Karpas-422 (cell line): ENCODE results near the gene DUSP2. TPM values are rescaled to one million over a fixed set of nuclear protein-coding genes. Genes with fewer than 3 reads are reported as not detected.

Experiments
- DNase-seq: peaks from one replicate; pipeline ENCODE4 v3.0.0-alpha.2; 2015
- H2AFZ ChIP-seq: fragments of 200-600 bp; sonication (generic); 2 replicates; pipeline ENCODE4 v1.6.1; 2014; ENCODE audit warnings: antibody characterized with exemption, low read length, mixed read lengths
- H3K27ac ChIP-seq: fragments of 200-600 bp; sonication (generic); 2 replicates; pipeline ENCODE4 v1.5.1; 2014; ENCODE audit warnings: mild to moderate bottlenecking, low read length, moderate library complexity
- H3K27me3 ChIP-seq: fragments of 200-600 bp; sonication (generic); 2 replicates; pipeline ENCODE4 v1.6.1; 2014; ENCODE audit warnings: low read length, mixed read lengths
- H3K36me3 ChIP-seq: fragments of 200-600 bp; sonication (generic); 2 replicates; pipeline ENCODE4 v1.6.1; 2014; ENCODE audit warnings: low read length, mixed read lengths; ENCODE audit not compliant: insufficient read depth
- H3K4me1 ChIP-seq: fragments of 200-600 bp; sonication (generic); 2 replicates; pipeline ENCODE4 v1.6.1; 2014; ENCODE audit warnings: mild to moderate bottlenecking, low read length, mixed read lengths
- H3K4me2 ChIP-seq: fragments of 200-600 bp; sonication (generic); 2 replicates; pipeline ENCODE4 v1.6.1; 2014; ENCODE audit warnings: low read length, low read depth, mild to moderate bottlenecking; ENCODE audit not compliant: poor library complexity, severe bottlenecking
- H3K4me3 ChIP-seq: fragments of 200-600 bp; sonication (generic); 2 replicates; pipeline ENCODE4 v1.5.1; 2014; ENCODE audit warnings: mild to moderate bottlenecking, antibody characterized with exemption, low read length, mixed read lengths
- H3K79me2 ChIP-seq: fragments of 200-600 bp; sonication (generic); 2 replicates; pipeline ENCODE4 v1.6.1; 2014; ENCODE audit warnings: mild to moderate bottlenecking, low read length, mixed read lengths
- H3K9ac ChIP-seq: fragments of 200-600 bp; sonication (generic); 2 replicates; pipeline ENCODE4 v1.6.0; 2014; ENCODE audit warnings: low read length
- H3K9me2 ChIP-seq: fragments of 200-600 bp; sonication (generic), shearing (Covaris generic); replicated peaks from 2 replicates; pipeline ENCODE4 v1.6.0; 2014; ENCODE audit warnings: mild to moderate bottlenecking, low read length, moderate library complexity; ENCODE audit not compliant: insufficient read depth
- H3K9me3 ChIP-seq: fragments of 300-700, 200-600 bp; sonication (generic); 2 replicates; pipeline ENCODE4 v1.6.1; 2014; ENCODE audit warnings: low read length, mixed read lengths
- H4K20me1 ChIP-seq: fragments of 200-600 bp; sonication (generic); 2 replicates; pipeline ENCODE4 v1.6.1; 2014; ENCODE audit warnings: mild to moderate bottlenecking, antibody characterized with exemption, low read length, low read depth; ENCODE audit not compliant: insufficient read depth
- total RNA-seq: library from RNA; depleted of rRNA; stranded (reverse); fragments of >200 nt; shearing (Covaris generic); gene quantifications from 2 replicates; pipeline ENCODE4 v1.2.3, GENCODE V29; 2014; ENCODE audit warnings: low replicate concordance; rRNA removed

DUSP2 gene, protein sequence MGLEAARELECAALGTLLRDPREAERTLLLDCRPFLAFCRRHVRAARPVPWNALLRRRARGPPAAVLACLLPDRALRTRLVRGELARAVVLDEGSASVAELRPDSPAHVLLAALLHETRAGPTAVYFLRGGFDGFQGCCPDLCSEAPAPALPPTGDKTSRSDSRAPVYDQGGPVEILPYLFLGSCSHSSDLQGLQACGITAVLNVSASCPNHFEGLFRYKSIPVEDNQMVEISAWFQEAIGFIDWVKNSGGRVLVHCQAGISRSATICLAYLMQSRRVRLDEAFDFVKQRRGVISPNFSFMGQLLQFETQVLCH
- total RNA-seq = 25.1 and 45.2 TPM in 2 replicates

DNA sequence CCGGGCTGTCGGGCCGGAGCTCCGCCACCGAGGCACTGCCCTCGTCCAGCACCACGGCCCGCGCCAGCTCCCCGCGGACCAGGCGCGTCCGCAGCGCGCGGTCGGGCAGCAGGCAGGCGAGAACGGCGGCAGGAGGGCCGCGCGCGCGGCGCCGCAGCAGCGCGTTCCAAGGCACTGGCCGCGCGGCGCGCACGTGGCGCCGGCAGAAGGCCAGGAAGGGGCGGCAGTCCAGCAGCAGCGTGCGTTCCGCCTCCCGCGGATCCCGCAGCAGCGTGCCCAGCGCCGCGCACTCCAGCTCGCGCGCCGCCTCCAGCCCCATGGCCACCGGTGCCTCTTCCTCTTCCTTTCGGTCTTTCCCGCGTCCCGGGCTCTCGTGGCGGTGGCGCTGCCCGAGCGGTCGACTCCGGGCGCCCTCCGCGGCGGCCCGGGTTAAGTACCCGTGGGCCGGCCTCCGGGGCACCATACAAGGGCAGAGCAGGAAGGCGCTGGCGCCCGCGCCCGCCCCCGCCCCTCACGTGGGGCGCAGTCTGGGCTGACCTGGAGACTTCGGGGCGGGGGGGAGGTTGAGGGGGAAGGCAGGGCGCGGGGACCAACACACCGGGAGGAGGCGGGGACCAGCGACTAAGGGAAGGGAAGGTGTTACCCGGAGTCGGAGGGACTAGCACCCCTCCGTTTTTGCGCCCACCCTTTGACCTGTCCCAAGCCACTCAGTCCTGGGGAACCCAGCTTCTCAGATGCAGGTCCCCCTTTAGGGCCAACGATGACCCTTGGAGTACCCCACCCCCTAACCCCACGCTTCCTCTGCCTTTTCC lies at the start of gene DUSP2:
Gene DUSP2 (minus strand): TSS at position 405 of the 812 bp plus-strand sequence. CDS start 86 bp downstream, at position 319.
- H2AFZ ChIP-seq = peak within 1 kb of the TSS; percentile 78; the same call in 1 of the 2 replicates

DNA sequence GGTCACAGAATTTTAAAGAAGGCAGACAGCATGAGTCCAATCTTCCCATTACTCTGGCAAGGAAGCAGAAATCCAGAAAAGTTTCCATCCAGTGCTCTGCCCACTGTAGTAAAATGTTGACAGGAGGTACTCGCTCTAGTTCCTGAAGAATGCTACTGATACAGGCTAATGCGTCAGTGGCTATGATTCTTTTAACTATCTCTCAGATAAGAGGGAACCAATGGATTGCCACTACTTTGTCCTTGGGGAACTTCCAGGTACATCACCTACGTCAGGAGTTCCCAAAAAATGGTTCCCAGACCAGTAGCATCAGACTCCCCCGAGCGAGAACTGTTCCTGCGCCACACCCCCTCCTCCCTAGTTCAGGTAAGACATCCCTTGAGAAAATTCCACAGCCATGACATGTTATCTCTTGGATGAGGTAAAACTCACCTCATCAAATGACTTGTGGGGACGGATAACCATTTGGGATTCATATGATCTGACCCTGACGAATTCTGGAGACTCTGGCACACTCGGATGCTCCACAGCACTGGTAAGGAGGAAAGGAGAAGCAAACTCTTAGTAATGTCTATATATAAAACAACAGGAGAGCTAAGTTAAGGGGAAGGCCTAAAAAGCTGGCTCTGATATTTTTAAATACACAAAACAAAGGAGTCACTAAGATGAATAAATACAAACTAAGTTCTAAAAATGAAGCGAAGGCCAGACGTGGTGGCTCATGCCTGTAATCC lies 46.9 kb upstream of the DUSP2 start:
- Histone ChIP-seq H3K4me1 (no peaks in the 10 kb centered on the region), H3K79me2 (peaks cover 40% of the 10 kb centered on the region), H3K4me3 (no peak overlapping the region), H3K9me3 (no peaks in the 10 kb centered on the region), H4K20me1 (peaks cover 35% of the 10 kb centered on the region), H3K27ac (no peak overlapping the region), H3K9ac (no peak overlapping the region), H2AFZ (no peak overlapping the region), H3K4me2 (no peak overlapping the region), H3K27me3 (no peaks in the 10 kb centered on the region), H3K36me3 (peaks cover 63% of the 10 kb centered on the region), H3K9me2 (no peaks in the 10 kb centered on the region)
- DNase-seq = no peak

More for the DNA sequence above, at the start of gene DUSP2:
- H3K27me3 ChIP-seq = no peaks in the 10 kb centered on the region
- peaks cover 19% of the 10 kb centered on the region for H3K36me3 ChIP-seq
- peaks cover 60% of the 10 kb centered on the region for H3K4me1 ChIP-seq
- H3K9ac ChIP-seq = peak within 1 kb of the TSS; percentile 96
- H3K9me2 ChIP-seq = no peaks in the 10 kb centered on the region
- H3K79me2 ChIP-seq = peaks cover 7% of the 10 kb centered on the region
- H3K4me3 ChIP-seq = peak within 1 kb of the TSS; percentile 96
- peak; percentile 96 for DNase-seq
- H3K27ac ChIP-seq = peak within 1 kb of the TSS; percentile 67
- H3K9me3 ChIP-seq = no peaks in the 10 kb centered on the region
- peak within 1 kb of the TSS; percentile 79 for H3K4me2 ChIP-seq
- H4K20me1 ChIP-seq = peaks cover 23% of the 10 kb centered on the region

DNA sequence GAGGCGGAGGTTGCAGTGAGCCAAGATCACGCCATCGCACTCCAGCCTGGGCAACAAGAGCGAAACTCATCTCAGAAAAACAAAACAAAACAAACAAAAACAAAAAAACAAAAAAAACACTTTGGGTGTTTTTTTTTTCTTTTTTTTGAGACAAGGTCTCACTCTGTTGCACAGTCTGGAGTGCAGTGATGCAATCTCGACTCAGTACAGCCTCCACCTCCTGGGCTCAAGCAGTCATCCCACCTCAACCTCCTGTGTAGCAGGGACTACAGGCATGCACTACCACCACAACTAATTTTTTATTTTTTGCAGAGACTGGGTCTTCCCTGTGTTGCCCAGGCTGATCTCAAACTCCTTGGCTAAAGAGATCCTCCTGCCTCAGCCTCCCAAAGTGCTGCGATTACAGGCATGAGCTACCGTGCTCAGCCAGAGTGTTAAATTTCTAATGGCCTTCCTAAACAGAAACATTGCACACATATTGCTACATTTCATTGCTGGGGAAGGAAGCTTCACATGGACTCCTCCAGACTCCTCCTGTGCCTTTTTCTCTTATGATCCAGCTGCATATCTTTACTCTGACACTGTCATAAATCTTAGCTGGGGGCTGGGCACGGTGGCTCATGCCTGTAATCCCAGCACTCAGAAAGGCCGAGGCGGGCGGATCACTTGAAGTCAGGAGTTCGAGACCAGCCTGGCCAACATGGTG lies 43.7 kb upstream of the DUSP2 start:
- no peak overlapping the region for H3K27ac ChIP-seq
- H3K4me1 ChIP-seq = no peaks in the 10 kb centered on the region
- H3K9me3 ChIP-seq = no peaks in the 10 kb centered on the region
- no peak overlapping the region for H3K4me2 ChIP-seq
- no peak overlapping the region for H2AFZ ChIP-seq
- peaks cover 71% of the 10 kb centered on the region for H3K36me3 ChIP-seq
- H3K79me2 ChIP-seq = peaks cover 16% of the 10 kb centered on the region
- peaks cover 18% of the 10 kb centered on the region for H4K20me1 ChIP-seq
- no peaks in the 10 kb centered on the region for H3K9me2 ChIP-seq
- no peak overlapping the region for H3K4me3 ChIP-seq
- H3K27me3 ChIP-seq = no peaks in the 10 kb centered on the region
- DNase-seq = no peak
- H3K9ac ChIP-seq = no peak overlapping the region

DNA sequence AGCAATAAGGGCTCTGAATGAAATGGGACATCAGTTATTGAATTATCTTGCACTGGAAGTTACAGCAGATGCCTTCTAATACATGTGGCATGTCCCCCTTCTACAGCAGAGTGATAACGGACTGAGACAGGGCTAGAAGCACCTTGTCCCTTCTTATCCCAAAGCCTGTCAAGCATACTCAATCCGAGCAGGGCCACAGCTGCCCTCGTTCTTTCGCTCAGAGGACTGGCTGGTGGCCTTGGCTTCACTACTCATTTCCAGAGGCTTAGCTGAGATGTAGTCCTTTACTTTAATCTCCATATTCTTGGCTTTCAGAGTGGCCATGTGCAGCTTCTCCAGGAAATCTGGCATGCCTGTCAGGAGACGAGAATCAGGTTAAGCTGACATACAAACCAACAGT lies 41.3 kb upstream of the DUSP2 start:
- Histone ChIP-seq H3K36me3 (peaks cover 47% of the 10 kb centered on the region; the same call in 1 of the 2 replicates), H3K4me3 (no peak overlapping the region)

DNA sequence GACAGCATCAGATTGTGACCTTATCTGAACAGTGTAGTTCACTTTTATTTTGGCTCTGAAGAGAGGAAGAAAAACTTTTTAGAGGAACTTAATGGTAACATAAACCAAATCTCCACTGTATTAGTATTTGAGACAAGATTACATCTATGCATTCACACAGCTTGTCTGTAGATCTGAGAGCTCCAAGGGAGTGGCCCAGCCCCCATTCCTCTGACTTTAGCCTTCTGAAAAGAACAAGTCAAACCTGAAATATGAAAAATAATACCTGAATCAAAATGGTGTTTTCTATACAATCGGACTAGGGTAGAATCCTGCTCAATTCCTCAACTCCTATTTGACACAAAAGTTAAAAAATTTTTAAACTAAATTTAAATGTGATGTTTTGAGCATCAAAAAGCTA lies 40.3 kb upstream of the DUSP2 start:
- Histone ChIP-seq H3K36me3 (peaks cover 40% of the 10 kb centered on the region; the same call in 1 of the 2 replicates), H3K4me3 (no peak overlapping the region), H3K9me2 (no peaks in the 10 kb centered on the region), H3K9me3 (no peaks in the 10 kb centered on the region), H3K9ac (no peak overlapping the region), H3K27me3 (no peaks in the 10 kb centered on the region), H3K79me2 (no peaks in the 10 kb centered on the region), H3K4me1 (no peaks in the 10 kb centered on the region), H2AFZ (no peak overlapping the region), H3K27ac (no peak overlapping the region), H4K20me1 (0 out of 2 replicates have a peak, but pooled peaks cover under 1% of the 10 kb centered on the region), H3K4me2 (no peak overlapping the region)
- DNase-seq = no peak

More for the DNA sequence above, 41.3 kb upstream of the DUSP2 start:
- H2AFZ ChIP-seq = no peak overlapping the region
- no peaks in the 10 kb centered on the region for H3K9me3 ChIP-seq
- H3K27me3 ChIP-seq = no peaks in the 10 kb centered on the region
- DNase-seq = no peak
- 0 out of 2 replicates have a peak, but pooled peaks cover 7% of the 10 kb centered on the region for H4K20me1 ChIP-seq
- H3K4me2 ChIP-seq = no peak overlapping the region
- no peak overlapping the region for H3K27ac ChIP-seq
- H3K79me2 ChIP-seq = peaks cover 3% of the 10 kb centered on the region; the same call in 1 of the 2 replicates
- no peak overlapping the region for H3K9ac ChIP-seq
- no peaks in the 10 kb centered on the region for H3K9me2 ChIP-seq
- no peaks in the 10 kb centered on the region for H3K4me1 ChIP-seq

DNA sequence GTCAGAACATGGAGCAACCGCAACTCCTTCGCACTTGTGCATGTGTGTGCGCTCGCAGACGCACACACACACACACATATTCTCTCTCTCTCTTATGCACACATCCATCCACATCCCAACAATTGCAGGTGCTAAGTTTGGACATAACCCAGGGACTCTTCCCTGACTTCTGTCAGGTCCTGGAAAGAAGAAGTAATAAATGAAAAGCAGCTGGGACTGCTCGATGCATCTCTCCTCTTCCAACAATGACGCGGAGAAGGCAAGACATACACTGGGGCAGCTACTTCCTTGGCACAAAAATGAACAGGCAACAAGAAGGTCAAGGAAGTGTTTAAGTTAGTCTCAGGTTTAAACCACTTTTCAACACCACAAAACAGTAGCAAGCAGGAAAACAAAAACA lies 39.7 kb upstream of the DUSP2 start:
- peaks cover 39% of the 10 kb centered on the region; the same call in 1 of the 2 replicates for H3K36me3 ChIP-seq
- no peak for DNase-seq
- H3K4me3 ChIP-seq = no peak overlapping the region
- no peaks in the 10 kb centered on the region for H3K79me2 ChIP-seq
- H3K4me1 ChIP-seq = no peaks in the 10 kb centered on the region
- H3K9me3 ChIP-seq = no peaks in the 10 kb centered on the region
- no peaks in the 10 kb centered on the region for H4K20me1 ChIP-seq
- no peak overlapping the region for H3K9ac ChIP-seq
- H3K27ac ChIP-seq = no peak overlapping the region
- no peaks in the 10 kb centered on the region for H3K9me2 ChIP-seq
- no peak overlapping the region for H3K4me2 ChIP-seq
- no peaks in the 10 kb centered on the region for H3K27me3 ChIP-seq
- no peak overlapping the region for H2AFZ ChIP-seq

DNA sequence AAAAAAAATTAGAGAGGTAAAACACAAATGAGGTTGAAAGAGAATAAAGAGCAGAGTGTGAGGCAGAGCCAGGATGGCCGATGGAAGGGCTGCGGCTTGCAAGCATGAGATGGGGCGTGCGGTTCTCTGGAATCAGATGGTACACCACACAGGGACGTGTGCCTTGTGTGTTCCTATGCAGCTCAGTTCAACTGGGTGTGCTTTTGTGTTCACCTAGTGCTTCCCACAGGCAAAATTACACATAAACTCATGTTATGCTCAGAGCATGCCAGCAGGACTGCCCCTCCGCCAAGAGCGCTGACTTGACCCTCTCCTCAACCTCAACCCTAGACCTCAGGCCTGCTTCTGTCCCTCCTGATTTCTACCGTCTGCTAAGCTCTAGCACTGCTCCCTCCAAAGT lies 38.9 kb upstream of the DUSP2 start:
- DNase-seq = no peak
- Histone ChIP-seq H3K79me2 (no peaks in the 10 kb centered on the region), H2AFZ (no peak overlapping the region), H3K36me3 (peaks cover 33% of the 10 kb centered on the region; the same call in 1 of the 2 replicates), H3K4me3 (no peak overlapping the region), H3K4me1 (no peaks in the 10 kb centered on the region), H3K27ac (no peak overlapping the region), H3K9me3 (no peaks in the 10 kb centered on the region), H3K4me2 (no peak overlapping the region), H3K9ac (no peak overlapping the region), H3K27me3 (no peaks in the 10 kb centered on the region), H3K9me2 (no peaks in the 10 kb centered on the region), H4K20me1 (no peaks in the 10 kb centered on the region)
